ENCODE results near the gene ABLIM1.

- TF ChIP-seq, protein P1, sequence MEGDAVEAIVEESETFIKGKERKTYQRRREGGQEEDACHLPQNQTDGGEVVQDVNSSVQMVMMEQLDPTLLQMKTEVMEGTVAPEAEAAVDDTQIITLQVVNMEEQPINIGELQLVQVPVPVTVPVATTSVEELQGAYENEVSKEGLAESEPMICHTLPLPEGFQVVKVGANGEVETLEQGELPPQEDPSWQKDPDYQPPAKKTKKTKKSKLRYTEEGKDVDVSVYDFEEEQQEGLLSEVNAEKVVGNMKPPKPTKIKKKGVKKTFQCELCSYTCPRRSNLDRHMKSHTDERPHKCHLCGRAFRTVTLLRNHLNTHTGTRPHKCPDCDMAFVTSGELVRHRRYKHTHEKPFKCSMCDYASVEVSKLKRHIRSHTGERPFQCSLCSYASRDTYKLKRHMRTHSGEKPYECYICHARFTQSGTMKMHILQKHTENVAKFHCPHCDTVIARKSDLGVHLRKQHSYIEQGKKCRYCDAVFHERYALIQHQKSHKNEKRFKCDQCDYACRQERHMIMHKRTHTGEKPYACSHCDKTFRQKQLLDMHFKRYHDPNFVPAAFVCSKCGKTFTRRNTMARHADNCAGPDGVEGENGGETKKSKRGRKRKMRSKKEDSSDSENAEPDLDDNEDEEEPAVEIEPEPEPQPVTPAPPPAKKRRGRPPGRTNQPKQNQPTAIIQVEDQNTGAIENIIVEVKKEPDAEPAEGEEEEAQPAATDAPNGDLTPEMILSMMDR (IDR thresholded peaks at IDR 0.05; ENCODE audit: low read length), result no peak
- TF ChIP-seq EZH2 (optimal IDR thresholded peaks at IDR 0.05; ENCODE audit: low read depth, low read length), result no peak
Observed at GRCh38 chr10:114674346-114674745, 16.3 kb upstream of the ABLIM1 start.

Data from MM.1S (cell line).